Ovary (tissue), 9 donors: Measurements from ENCODE around the gene C6orf47. TPM values are rescaled to one million over a fixed set of nuclear protein-coding genes. Genes with fewer than 3 reads are reported as not detected.

ENCODE experiments used
- DNase-seq, 5 donors: peaks; one replicate each; pipeline ENCODE4 v3.0.0-alpha.2; 2019 to 2020
- H3K27ac ChIP-seq, 2 donors: fragments of 200-600 bp; one replicate each; pipeline versions ENCODE4 v1.5.1 to v1.8.0; 2019 to 2022
- H3K27me3 ChIP-seq: fragments of 200-600 bp; one replicate; pipeline ENCODE4 v1.8.0; 2022
- H3K36me3 ChIP-seq: fragments of 200-600 bp; sonication (generic); one replicate; pipeline ENCODE4 v1.5.1; 2019
- H3K4me1 ChIP-seq: one replicate; pipeline ENCODE4 v1.8.1; 2013; ENCODE audit warnings: mild to moderate bottlenecking, moderate library complexity; ENCODE audit not compliant: insufficient read depth
- H3K4me3 ChIP-seq: fragments of 200-600 bp; sonication (generic); one replicate; pipeline ENCODE4 v1.5.1; 2017
- H3K9me3 ChIP-seq, 2 donors: fragments of 200-600 bp in 1 of 2; sonication (generic) in 1 of 2; one replicate each; pipeline versions ENCODE4 v1.5.1 to v1.8.1; 2013 to 2019; ENCODE audit warnings: mild to moderate bottlenecking in 1 of 2, moderate library complexity in 1 of 2
- EP300 ChIP-seq: sonication (generic); formaldehyde crosslinking; IDR thresholded peaks from one replicate; pipeline ENCODE4 v1.6.1; 2017; ENCODE audit warnings: antibody characterized with exemption
- POLR2A ChIP-seq: fragments of 450-650 bp; IDR thresholded peaks from one replicate; pipeline ENCODE4 v1.6.1; 2017; ENCODE audit warnings: antibody characterized with exemption, mild to moderate bottlenecking, moderate library complexity
- WGBS, 3 donors: extraction: QIAGEN DNeasy Blood & Tissue Kit in 1 of 3; methylation state at CpG; one replicate each; pipeline versions ENCODE4 v1.1.5 to v1.1.7; 2013 to 2017; 5-methylcytosine and 5-hydroxymethylcytosine counted together
- intact Hi-C, 4 donors: fragments of 100-400 bp; cut with DNase I; formaldehyde crosslinking; loops; one replicate each; pipeline versions ENCODE4 v1.11.0 to v1.15.1; 2022 to 2023
- polyA plus RNA-seq, 2 donors: library from polyadenylated mRNA; stranded (reverse); fragments of 200-250 nt in 1 of 2; fragments of 350-450 nt in 1 of 2; fragmentation: Illumina TruSeq in 1 of 2; extraction: RNeasy Lipid Tissue Mini Kit (QIAGEN cat#74804) in 1 of 2; gene quantifications; one replicate each; pipeline ENCODE4 v1.2.3, GENCODE V29; 2013 to 2014
- total RNA-seq, 7 donors: library from RNA; depleted of rRNA in 2 of 7; stranded (reverse); fragments of >200 nt in 2 of 7; fragmentation: NEBNext Ultra II Directional in 3 of 7; extraction: Animal tissue kit (Norgen Biotek cat#: 25700) in 3 of 7; gene quantifications; one replicate each; pipeline versions ENCODE4 v1.1.0 to v1.2.4, GENCODE V29; 2016 to 2023
- TF ChIP-seq, protein P1 (sequence below), 3 donors: fragments of 450-650 bp in 2 of 3; fragments of 200-600 bp in 1 of 3; IDR thresholded peaks; one replicate each; pipeline versions ENCODE4 v1.5.1 to v1.8.0; 2016 to 2022; ENCODE audit warnings: antibody characterized with exemption in 3 of 3, mild to moderate bottlenecking in 1 of 3
- donor health status: DM: no; HTN: no; CAD: no; lungs with moderate emphysema.
- donor health status: DM: no; HTN: no; CAD: no.
- donor health status: Bipolar disorder and iron deficiency.
- donor health status: DM: yes; HTN: yes; CAD: no.
- donor health status: DM: no; HTN: no; CAD: no.
- donor health status: DM: yes; HTN: yes; CAD: no.

The C6orf47 gene
- total and polyA plus RNA-seq, 9 donors: 13.9 to 26.2 (median 19.7) TPM

DNA sequence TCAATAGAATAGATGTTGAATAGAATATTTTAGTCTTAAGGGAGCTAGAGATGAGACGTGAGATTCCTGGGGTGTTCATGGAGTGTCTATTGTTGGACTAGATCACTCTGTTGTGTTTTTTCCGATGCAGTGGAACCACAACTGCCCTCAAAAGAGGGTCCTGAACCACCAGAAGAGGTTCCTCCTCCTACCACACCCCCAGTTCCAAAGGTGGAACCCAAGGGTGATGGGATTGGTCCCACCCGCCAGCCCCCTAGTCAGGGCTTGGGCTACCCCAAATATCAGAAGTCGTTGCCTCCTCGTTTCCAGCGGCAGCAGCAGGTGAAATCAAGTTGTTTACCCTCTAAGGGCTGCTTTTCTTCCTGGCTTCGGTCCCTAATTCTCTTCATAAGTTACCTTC is 31.6 kb downstream of the C6orf47 start:
- Histone ChIP-seq H3K4me1 (no peaks in the 10 kb centered on the region), H3K27ac (no peak overlapping the region), H3K36me3 (no peaks in the 10 kb centered on the region), H3K27me3 (no peaks in the 10 kb centered on the region), H3K4me3 (no peak overlapping the region), H3K9me3 (no peaks in the 10 kb centered on the region)
- intact Hi-C loops: no loop called here
- no peak for TF ChIP-seq EP300
- no peak for TF ChIP-seq POLR2A
- TF ChIP-seq, protein P1, sequence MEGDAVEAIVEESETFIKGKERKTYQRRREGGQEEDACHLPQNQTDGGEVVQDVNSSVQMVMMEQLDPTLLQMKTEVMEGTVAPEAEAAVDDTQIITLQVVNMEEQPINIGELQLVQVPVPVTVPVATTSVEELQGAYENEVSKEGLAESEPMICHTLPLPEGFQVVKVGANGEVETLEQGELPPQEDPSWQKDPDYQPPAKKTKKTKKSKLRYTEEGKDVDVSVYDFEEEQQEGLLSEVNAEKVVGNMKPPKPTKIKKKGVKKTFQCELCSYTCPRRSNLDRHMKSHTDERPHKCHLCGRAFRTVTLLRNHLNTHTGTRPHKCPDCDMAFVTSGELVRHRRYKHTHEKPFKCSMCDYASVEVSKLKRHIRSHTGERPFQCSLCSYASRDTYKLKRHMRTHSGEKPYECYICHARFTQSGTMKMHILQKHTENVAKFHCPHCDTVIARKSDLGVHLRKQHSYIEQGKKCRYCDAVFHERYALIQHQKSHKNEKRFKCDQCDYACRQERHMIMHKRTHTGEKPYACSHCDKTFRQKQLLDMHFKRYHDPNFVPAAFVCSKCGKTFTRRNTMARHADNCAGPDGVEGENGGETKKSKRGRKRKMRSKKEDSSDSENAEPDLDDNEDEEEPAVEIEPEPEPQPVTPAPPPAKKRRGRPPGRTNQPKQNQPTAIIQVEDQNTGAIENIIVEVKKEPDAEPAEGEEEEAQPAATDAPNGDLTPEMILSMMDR (IDR thresholded peaks at IDR 0.05): no peak
- 78 to 87% (median 85%) methylated on average over 7 of the region's 7 CpGs for WGBS, 3 donors
- DNase-seq: no peak

DNA sequence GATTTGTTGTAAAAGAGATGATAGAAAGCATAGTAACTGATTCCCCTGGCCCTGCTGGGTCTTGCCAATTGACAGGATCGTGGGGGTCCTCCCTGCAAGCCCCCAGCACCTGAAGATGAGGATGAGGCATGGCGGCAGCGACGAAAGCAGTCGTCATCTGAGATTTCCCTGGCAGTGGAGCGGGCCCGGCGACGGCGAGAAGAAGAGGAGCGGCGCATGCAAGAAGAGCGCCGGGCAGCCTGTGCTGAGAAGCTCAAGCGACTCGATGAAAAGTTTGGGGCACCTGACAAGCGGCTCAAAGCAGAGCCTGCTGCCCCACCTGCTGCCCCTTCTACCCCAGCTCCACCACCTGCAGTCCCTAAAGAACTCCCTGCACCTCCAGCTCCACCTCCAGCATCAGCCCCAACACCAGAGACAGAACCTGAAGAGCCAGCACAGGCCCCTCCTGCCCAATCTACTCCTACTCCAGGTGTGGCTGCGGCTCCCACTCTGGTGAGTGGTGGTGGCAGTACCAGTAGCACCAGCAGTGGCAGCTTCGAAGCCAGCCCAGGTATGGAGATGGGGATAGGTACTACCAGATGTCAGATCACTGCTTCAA is 32.8 kb downstream of the C6orf47 start:
- intact Hi-C loops: no loop called here
- no peaks in the 10 kb centered on the region for H3K36me3 ChIP-seq
- H3K4me3 ChIP-seq: no peak overlapping the region
- WGBS, 3 donors: 96 to 97% (median 96%) methylated on average over 19 of the region's 19 CpGs
- no peaks in the 10 kb centered on the region for H3K4me1 ChIP-seq
- H3K27ac ChIP-seq: no peak overlapping the region
- H3K9me3 ChIP-seq: no peaks in the 10 kb centered on the region
- TF ChIP-seq, protein P1 (IDR thresholded peaks at IDR 0.05): no peak
- TF ChIP-seq EP300 (no peak), POLR2A (no peak)
- H3K27me3 ChIP-seq: no peaks in the 10 kb centered on the region
- no peak for DNase-seq

DNA sequence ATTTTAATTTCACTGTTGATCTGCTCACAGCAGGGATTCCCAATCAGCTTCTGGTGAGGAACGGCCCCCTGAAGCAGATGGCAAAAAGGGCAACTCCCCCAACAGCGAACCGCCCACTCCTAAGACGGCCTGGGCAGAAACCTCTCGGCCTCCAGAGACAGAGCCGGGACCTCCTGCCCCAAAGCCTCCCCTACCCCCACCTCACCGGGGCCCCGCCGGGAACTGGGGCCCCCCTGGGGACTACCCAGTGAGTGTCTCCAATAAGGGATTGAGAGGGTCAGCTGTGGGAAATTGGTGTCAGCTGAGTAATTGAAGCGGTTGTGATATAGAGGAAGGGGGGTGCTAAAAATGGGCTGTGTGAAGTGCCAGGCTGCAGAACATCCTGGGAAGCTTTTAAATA is 33.6 kb downstream of the C6orf47 start:
- TF ChIP-seq, protein P1 (IDR thresholded peaks at IDR 0.05): no peak
- TF ChIP-seq EP300 (no peak), POLR2A (no peak)
- no peaks in the 10 kb centered on the region for H3K36me3 ChIP-seq
- no peak overlapping the region for H3K27ac ChIP-seq
- H3K4me1 ChIP-seq: peaks cover 1% of the 10 kb centered on the region
- no peaks in the 10 kb centered on the region for H3K27me3 ChIP-seq
- intact Hi-C loops: no loop called here
- H3K9me3 ChIP-seq: no peaks in the 10 kb centered on the region
- 81 to 84% (median 83%) methylated on average over 10 of the region's 10 CpGs for WGBS, 3 donors
- H3K4me3 ChIP-seq: no peak overlapping the region
- DNase-seq: no peak

DNA sequence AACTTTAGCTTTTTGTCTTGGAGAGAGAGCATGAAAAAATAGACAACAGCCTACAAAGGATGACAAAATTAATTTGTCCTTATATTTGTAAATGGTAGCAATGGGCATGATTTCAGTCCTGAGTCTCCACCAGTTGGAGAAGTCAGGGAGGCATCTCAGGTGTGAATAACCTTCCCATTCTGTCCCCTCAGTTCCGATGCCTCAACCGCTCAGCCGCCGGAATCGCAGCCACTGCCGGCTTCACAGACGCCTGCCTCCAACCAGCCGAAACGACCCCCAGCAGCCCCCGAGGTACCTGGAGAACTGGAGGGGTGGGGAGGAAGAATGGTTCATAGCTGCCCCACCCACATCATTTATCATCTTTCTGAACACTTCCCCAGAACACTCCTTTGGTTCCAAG is 36.5 kb downstream of the C6orf47 start:
- no peak for TF ChIP-seq EP300
- TF ChIP-seq POLR2A: no peak
- TF ChIP-seq, protein P1 (IDR thresholded peaks at IDR 0.05): no peak
- Histone ChIP-seq H3K36me3 (no peaks in the 10 kb centered on the region), H3K4me3 (no peak overlapping the region), H3K4me1 (peaks cover 1% of the 10 kb centered on the region), H3K9me3 (no peaks in the 10 kb centered on the region), H3K27ac (no peak overlapping the region), H3K27me3 (no peaks in the 10 kb centered on the region)
- WGBS, 3 donors: 80 to 87% (median 83%) methylated on average over 10 of the region's 10 CpGs
- intact Hi-C loops: loop anchor here in 1 of 4 donors (5.0 kb wide), 1 partner anchor 1657 kb away; no protein-coding TSS in a partner anchor
- DNase-seq: no peak
